GM12872 (cell line): ENCODE results near the gene CACNA2D1.

Experiments
- TF ChIP-seq, protein P1 (sequence below): IDR thresholded peaks from 3 replicates; pipeline ENCODE4 v1.5.1; 2011; ENCODE audit warnings: low read depth, mild to moderate bottlenecking, low read length, moderate library complexity; ENCODE audit not compliant: insufficient read depth

The CACNA2D1 gene

DNA sequence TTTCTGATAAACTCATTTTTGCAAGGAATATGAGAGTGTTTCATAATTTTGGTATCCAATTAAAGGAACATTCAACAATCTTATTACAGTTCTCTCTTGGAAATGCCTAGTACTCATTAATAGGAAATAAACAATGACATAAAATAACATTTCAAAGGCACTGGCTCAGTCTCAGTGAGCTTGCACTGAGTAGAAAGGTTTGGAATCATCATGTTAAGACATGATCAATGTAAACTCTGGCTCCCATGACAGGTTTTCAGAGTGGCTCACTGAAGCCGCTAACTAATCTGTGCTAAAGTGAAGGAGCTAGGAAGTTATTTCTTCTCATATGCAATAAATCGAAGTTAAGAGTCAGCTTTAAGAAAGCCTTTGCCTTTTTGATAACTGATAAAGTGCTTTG, 470.5 kb downstream of the CACNA2D1 start:
- TF ChIP-seq, protein P1, sequence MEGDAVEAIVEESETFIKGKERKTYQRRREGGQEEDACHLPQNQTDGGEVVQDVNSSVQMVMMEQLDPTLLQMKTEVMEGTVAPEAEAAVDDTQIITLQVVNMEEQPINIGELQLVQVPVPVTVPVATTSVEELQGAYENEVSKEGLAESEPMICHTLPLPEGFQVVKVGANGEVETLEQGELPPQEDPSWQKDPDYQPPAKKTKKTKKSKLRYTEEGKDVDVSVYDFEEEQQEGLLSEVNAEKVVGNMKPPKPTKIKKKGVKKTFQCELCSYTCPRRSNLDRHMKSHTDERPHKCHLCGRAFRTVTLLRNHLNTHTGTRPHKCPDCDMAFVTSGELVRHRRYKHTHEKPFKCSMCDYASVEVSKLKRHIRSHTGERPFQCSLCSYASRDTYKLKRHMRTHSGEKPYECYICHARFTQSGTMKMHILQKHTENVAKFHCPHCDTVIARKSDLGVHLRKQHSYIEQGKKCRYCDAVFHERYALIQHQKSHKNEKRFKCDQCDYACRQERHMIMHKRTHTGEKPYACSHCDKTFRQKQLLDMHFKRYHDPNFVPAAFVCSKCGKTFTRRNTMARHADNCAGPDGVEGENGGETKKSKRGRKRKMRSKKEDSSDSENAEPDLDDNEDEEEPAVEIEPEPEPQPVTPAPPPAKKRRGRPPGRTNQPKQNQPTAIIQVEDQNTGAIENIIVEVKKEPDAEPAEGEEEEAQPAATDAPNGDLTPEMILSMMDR = no peak

DNA sequence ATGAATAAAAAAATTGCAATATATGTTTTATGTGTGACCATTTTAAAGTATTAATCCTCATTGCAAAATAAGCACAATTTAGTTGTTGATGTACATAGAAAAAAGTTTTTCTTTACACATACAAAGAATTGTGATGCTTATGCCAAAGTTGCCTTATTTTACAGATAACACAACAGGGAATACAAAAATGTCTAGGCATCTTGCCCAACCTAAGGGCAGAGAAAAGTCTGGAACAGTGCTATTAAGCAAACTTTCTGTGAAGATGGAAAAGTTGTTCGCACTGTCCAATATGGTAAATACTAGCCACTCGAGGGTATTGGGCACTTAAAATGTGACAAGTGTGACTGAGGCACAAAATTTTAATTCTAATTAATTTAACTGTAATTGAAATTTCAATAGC, 483.6 kb downstream of the CACNA2D1 start:
- TF ChIP-seq, protein P1 = no peak

DNA sequence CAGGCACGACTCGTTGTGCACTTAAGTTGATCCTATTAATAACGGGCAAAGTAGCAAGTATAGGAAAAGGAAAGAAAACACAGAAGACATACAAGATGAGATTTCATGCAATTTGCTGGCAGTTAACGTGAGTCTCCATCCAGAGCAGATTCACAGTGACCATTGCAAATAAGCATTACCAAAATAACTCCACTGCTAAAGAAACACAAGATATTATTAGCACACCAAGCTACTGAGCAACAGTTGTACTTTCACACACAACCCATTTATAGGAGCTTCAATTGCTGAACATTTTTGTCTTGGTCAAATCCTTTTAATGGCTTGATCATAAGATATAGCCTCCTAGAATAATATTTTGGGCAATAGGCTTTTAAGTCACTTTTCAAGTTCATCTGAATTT, 486.1 kb downstream of the CACNA2D1 start:
- TF ChIP-seq, protein P1 = no peak

DNA sequence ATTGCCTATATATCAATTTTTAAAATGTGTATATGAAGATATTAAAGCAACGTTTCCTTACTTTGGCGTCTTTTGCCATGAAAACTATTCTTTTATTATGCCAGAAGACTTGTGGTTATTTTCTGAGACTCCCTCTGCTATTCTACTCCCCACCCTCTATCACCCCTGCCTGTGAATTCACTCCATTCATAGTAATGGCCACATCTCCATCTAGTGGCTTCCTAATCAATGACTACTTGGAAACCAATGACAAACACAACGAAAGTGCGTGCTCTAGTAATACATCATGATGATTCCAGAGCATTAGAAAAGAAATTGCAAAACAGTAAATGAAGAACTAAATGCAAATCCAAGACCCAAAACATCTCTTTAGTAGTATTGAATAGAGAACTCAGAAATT, 487.1 kb downstream of the CACNA2D1 start:
- TF ChIP-seq, protein P1 = peak; percentile 49

DNA sequence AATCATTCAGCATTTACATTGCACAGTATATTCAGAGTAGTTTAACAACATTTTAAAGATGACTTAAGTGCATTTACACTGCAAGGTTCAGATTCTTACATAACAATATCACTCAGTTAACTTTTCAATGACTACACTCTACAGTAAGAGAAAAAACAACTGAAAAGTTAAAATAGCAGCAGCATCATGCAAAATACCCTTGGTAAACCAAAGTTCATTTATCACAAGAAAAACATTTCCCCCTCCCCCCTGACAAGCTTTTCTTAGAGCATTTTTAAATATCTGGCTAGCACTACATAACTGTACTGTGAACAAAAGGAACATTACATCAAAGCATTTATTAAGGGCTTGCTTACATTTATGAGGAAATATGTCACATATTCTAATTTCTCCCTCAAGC, 494.3 kb downstream of the CACNA2D1 start:
- TF ChIP-seq, protein P1 = no peak

DNA sequence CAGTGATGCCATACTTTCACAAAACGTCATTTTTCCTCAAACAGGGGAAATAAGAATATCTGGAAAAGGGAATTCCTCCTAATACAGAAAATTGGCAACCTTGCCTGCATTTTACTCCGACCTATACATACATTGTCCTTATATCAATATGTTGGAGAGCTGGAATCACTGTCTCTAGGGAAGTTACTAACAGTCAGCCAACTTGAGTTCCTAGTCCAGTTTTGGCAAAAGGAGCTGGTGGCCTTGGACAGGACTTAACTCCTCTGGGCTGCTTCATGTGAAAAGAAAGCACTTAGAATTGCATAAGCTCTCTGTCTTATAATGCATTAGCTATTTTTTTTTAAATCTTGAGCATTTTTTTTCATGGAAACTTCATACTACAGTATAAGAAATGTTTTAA, 499.5 kb downstream of the CACNA2D1 start:
- TF ChIP-seq, protein P1 = no peak

DNA sequence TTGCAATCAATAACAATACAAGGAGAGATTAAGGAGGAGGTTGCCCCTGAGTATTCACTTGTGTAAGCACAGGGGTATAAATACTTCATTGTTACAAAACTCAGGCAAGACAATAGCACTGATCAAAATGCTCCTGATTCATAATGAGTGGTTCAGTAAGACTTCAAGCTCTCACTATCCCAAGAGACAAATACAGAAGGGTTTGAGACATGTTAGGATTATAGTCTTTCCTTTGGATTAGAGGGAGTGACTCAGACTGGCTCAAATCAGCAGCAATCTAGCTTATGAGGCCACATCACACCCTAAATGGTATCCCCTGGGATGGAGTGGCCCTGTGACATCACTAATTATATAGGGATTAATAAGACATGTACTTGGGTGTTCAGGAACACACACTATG, 506.5 kb downstream of the CACNA2D1 start:
- TF ChIP-seq, protein P1 = no peak

DNA sequence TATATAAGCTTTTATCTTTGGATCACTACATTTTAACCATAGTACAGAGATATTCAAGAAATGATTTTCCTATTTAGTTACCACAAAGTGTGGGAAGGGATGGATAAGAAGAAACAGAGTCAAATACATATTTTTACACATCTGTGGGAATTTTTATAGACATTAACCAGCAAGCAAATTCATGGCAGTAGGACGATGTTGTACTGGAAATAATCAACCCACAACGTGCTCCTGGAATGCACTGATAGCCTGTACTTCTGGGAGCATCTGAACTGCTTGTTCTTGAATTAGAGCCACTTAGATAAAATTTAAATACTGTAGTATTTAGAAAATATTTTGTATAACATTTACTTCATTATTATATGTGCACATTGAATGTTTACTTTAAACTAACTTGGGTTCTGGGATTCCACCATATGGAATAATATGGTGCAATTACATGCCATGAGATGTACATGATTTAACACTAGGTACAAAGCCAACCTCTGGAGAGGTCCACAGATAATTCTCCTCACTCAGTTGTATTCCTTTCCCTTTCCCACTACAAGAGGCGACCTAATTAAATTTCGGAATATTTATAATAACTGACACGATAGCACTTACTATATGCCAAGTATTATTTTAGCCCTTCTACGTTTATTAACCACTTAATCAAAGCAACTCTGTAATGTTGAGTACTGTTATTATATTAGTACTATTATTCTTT, 508.8 kb downstream of the CACNA2D1 start:
- TF ChIP-seq, protein P1 = no peak
